Left lung (tissue), 10 donors: Measurements from ENCODE around the gene PAFAH1B2. TPM values are rescaled to one million over a fixed set of nuclear protein-coding genes. Genes with fewer than 3 reads are reported as not detected.

ENCODE experiments used
- ATAC-seq: fragments of 200-7000 bp; cut with Tn5 transposase; one replicate; pipeline ENCODE4 v1.9.1; 2020; ENCODE audit warnings: moderate library complexity
- DNase-seq, 4 donors: peaks; one replicate each; pipeline ENCODE4 v3.0.0-alpha.2; 2013 to 2020
- H3K27ac ChIP-seq, 2 donors: fragments of 200-600 bp; sonication (generic) in 1 of 2; one replicate each; pipeline versions ENCODE4 v1.5.0 to v1.8.0; 2020 to 2021
- H3K27me3 ChIP-seq, 2 donors: fragments of 200-600 bp; sonication (generic) in 1 of 2; one replicate each; pipeline versions ENCODE4 v1.5.0 to v1.8.0; 2020 to 2021
- H3K36me3 ChIP-seq, 2 donors: fragments of 200-600 bp; sonication (generic) in 1 of 2; one replicate each; pipeline versions ENCODE4 v1.5.0 to v1.8.0; 2020 to 2021
- H3K4me1 ChIP-seq, 2 donors: fragments of 200-600 bp; one replicate each; pipeline ENCODE4 v1.8.0; 2021
- H3K4me3 ChIP-seq, 2 donors: fragments of 200-600 bp; sonication (generic) in 1 of 2; one replicate each; pipeline versions ENCODE4 v1.5.0 to v1.8.0; 2020 to 2021; ENCODE audit warnings: mild to moderate bottlenecking in 1 of 2
- H3K9me3 ChIP-seq, 2 donors: fragments of 200-600 bp; sonication (generic) in 1 of 2; one replicate each; pipeline versions ENCODE4 v1.5.0 to v1.8.0; 2020 to 2021
- intact Hi-C, 2 donors: fragments of 100-400 bp; cut with DNase I; formaldehyde crosslinking; loops; one replicate each; pipeline versions ENCODE4 v1.11.2 to v1.14.2; 2022
- polyA plus RNA-seq, 6 donors: library from polyadenylated mRNA; unstranded; fragments of 120-200 nt; gene quantifications; one replicate each; pipeline ENCODE4 v1.2.1, GENCODE V29; 2013; ENCODE audit not compliant: insufficient read length in 6 of 6
- total RNA-seq, 2 donors: library from RNA; stranded (reverse); fragmentation: NEBNext Ultra II Directional; extraction: Animal tissue kit (Norgen Biotek cat#: 25700); gene quantifications; one replicate each; pipeline ENCODE4 v1.2.1, GENCODE V29; 2021
- TF ChIP-seq, protein P1 (sequence below), 2 donors: fragments of 200-600 bp; sonication (generic) in 1 of 2; IDR thresholded peaks; one replicate each; pipeline versions ENCODE4 v1.5.0 to v1.8.0; 2021; ENCODE audit warnings: antibody characterized with exemption in 2 of 2
- donor health status: DM: no; HTN: yes; CAD: no.
- donor health status: DM: no; HTN: no; CAD: no.

The PAFAH1B2 gene
- total and polyA plus RNA-seq, 8 donors: 58.9 to 82.3 (median 67.5) TPM

DNA sequence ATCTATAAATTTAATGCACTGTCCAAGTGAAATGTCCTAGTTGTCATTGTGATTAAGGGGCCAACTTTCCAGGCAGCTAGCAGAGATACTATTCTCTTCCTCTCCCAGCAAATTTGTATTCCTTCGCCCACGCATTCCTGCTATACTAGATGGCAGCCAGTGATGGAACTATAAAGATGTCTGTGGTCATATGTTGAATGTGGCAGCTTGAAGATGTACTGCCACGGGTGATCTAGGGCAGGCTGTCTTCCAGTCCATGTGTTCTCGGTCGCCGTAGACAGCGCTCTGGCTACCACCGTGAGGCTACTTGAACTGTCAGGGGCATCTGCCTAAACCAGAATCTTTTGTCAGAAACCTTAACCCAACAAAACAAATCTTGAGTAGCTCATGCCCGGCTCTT is 26.1 kb downstream of the PAFAH1B2 start:
- Histone ChIP-seq H3K9me3 (no peaks in the 10 kb centered on the region), H3K4me3 (no peak overlapping the region), H3K36me3 (peaks cover 0 to 67% of the 10 kb centered on the region in 2 donors), H3K27me3 (no peaks in the 10 kb centered on the region), H3K4me1 (peaks cover 3 to 11% of the 10 kb centered on the region in 2 donors), H3K27ac (no peak overlapping the region)
- intact Hi-C loops: no loop called here
- DNase-seq (no peak), ATAC-seq (no peak)
- TF ChIP-seq, protein P1, sequence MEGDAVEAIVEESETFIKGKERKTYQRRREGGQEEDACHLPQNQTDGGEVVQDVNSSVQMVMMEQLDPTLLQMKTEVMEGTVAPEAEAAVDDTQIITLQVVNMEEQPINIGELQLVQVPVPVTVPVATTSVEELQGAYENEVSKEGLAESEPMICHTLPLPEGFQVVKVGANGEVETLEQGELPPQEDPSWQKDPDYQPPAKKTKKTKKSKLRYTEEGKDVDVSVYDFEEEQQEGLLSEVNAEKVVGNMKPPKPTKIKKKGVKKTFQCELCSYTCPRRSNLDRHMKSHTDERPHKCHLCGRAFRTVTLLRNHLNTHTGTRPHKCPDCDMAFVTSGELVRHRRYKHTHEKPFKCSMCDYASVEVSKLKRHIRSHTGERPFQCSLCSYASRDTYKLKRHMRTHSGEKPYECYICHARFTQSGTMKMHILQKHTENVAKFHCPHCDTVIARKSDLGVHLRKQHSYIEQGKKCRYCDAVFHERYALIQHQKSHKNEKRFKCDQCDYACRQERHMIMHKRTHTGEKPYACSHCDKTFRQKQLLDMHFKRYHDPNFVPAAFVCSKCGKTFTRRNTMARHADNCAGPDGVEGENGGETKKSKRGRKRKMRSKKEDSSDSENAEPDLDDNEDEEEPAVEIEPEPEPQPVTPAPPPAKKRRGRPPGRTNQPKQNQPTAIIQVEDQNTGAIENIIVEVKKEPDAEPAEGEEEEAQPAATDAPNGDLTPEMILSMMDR (IDR thresholded peaks at IDR 0.05): no peak

DNA sequence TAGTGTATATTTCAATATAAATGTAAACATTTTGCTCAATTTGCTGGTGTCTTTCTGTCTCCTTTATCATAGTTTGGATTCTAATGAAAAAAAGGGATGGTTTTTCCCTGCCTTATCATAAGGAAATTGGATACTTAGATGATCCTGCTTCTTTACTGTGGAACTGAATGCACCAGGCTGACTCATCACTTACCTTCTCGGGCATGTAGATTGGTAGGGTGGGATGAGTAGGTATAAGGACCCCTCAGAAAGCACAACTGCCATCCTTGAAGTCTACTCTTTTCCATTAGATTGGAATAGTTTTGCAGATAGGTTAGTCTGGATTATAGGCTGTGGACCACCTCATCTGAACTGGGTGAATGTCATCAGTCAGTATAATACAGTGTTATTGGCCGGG is 26.9 kb downstream of the PAFAH1B2 start:
- no peaks in the 10 kb centered on the region for H3K27me3 ChIP-seq
- H3K4me3 ChIP-seq: no peak overlapping the region
- H3K36me3 ChIP-seq: peaks cover 0 to 59% of the 10 kb centered on the region in 2 donors
- no peak for DNase-seq
- H3K27ac ChIP-seq: no peak overlapping the region
- ATAC-seq: no peak
- TF ChIP-seq, protein P1 (IDR thresholded peaks at IDR 0.05): no peak
- intact Hi-C loops: no loop called here
- no peaks in the 10 kb centered on the region for H3K9me3 ChIP-seq
- H3K4me1 ChIP-seq: peaks cover 3 to 11% of the 10 kb centered on the region in 2 donors

DNA sequence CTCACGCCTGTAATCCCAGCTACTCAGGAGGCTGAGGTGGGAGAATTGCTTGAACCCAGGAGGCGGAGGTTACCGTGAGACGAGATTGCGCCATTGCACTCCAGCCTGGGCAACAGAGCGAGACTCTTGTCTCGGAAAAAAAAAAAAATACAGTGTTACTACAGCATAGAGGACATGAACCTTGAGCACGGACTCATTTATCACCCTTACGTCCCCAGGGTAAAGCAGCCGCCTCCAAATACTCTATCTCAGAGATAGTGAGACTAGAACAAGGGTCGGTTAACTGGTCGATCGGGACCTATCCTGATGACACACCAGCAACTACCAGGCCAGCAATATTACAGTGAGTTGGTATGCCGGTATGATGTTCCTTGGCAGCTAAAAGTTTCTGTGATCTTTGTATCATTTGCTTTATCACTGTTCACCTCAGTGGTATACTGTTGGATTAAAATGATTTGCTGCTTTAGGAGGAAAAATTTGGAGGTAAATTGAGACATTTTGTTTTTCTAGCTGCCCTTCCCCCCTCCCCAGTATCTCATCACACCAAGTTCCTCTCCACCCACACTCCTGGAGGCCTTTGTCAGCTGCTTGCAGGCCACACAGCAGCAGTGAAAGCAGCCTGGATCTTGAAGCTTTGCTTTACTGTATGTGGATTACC is 27.4 kb downstream of the PAFAH1B2 start:
- Histone ChIP-seq H3K27ac (no peak overlapping the region), H3K4me1 (peaks cover 3 to 11% of the 10 kb centered on the region in 2 donors), H3K9me3 (no peaks in the 10 kb centered on the region), H3K27me3 (no peaks in the 10 kb centered on the region), H3K36me3 (peaks cover 0 to 55% of the 10 kb centered on the region in 2 donors), H3K4me3 (no peak overlapping the region)
- DNase-seq: no peak
- intact Hi-C loops: no loop called here
- TF ChIP-seq, protein P1 (IDR thresholded peaks at IDR 0.05): no peak
- ATAC-seq: peak; percentile 65

DNA sequence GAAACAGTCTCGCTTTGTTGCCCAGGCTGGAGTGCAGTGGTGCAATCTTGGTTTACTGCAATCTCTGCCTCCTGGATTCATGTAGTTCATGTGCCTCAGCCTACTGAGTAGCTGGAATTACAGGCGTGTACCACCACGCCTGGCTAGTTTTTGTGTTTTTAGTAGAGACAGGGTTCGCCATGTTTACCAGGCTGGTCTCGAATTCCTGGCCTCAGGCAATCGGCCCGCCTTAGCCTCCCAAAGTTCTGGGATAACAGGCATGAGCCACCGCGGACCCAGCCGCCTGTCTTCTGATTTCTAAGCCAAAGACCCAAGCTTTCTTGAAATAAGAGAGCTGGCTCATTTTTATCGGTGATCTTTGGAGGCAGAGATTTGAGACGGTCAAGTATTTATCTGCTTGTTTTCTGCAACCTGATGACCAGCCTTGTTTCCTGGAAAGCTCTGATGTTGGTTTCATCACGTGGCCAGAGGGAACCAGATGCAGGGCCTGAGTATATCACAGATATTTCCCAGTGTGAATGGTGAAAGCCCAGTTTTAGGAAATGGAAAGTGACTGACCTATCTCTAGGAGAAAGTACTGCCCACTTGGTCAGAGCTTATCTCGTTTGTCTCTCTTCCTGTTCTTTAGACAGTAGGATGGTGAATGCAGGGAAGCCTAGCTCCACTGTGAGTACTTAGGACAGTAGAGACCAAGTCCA is 28.8 kb downstream of the PAFAH1B2 start:
- TF ChIP-seq, protein P1 (IDR thresholded peaks at IDR 0.05): no peak
- H3K27me3 ChIP-seq: no peaks in the 10 kb centered on the region
- peaks cover 7 to 16% of the 10 kb centered on the region in 2 donors for H3K4me1 ChIP-seq
- ATAC-seq: peak; percentile 12
- DNase-seq: no peak
- H3K4me3 ChIP-seq: no peak overlapping the region
- intact Hi-C loops: no loop called here
- peak overlapping the region in 1 of 2 donors; percentile 2 for H3K27ac ChIP-seq
- H3K36me3 ChIP-seq: peaks cover 0 to 41% of the 10 kb centered on the region in 2 donors
- H3K9me3 ChIP-seq: no peaks in the 10 kb centered on the region

DNA sequence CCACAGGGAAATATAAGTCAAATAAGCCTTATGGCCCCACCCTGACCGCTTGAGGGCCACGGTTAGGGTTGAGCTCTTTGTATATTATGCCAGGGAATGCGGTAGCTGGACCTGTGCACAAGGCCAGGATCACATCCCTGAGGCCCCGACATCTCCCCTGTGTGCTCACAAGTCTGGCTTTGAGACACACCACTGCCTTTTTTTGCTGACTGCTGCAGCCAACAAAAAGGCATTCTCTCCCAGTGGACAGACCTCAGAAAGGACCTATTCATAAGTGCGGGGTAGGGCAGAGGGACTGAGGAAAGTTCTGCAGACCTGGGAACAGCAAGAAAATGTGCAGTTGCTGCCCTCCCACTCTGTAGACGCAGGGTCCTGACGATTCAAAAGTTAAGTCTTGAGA is 31.0 kb downstream of the PAFAH1B2 start:
- no peak overlapping the region for H3K27ac ChIP-seq
- no peak for DNase-seq

More for the DNA sequence above, 31.0 kb downstream of the PAFAH1B2 start:
- Histone ChIP-seq H3K9me3 (no peaks in the 10 kb centered on the region), H3K27me3 (no peaks in the 10 kb centered on the region), H3K36me3 (peaks cover 0 to 20% of the 10 kb centered on the region in 2 donors), H3K4me3 (no peak overlapping the region), H3K4me1 (peaks cover 14 to 34% of the 10 kb centered on the region in 2 donors)
- intact Hi-C loops: no loop called here
- ATAC-seq: no peak
- TF ChIP-seq, protein P1 (IDR thresholded peaks at IDR 0.05): no peak
